Neuronal stem cell (in vitro differentiated cells): ENCODE measurements around the gene ATAD5.
"Not testable (repeated sequence)": the region's sequence is repeated elsewhere in the genome, so short reads cannot be mapped to it uniquely, and the experiment has no call there.

ENCODE experiments used
- DNase-seq: peaks from one replicate; pipeline ENCODE4 v3.0.0-alpha.2; 2013; ENCODE audit warnings: low spot score
- H2AFZ ChIP-seq: one replicate; pipeline ENCODE4 v1.6.1; 2013; ENCODE audit warnings: mild to moderate bottlenecking, low read length, inconsistent platforms
- H2AK5ac ChIP-seq: 2 replicates; pipeline ENCODE4 v1.6.1; 2013; ENCODE audit warnings: low read depth, mild to moderate bottlenecking, inconsistent platforms, low read length, moderate library complexity, mixed read lengths
- H2BK120ac ChIP-seq: 2 replicates; pipeline ENCODE4 v1.6.1; 2013; ENCODE audit warnings: low read depth, mild to moderate bottlenecking, inconsistent platforms, low read length, moderate library complexity, mixed read lengths
- H2BK12ac ChIP-seq: one replicate; pipeline ENCODE4 v1.6.1; 2013; ENCODE audit warnings: low read length, inconsistent platforms
- H2BK15ac ChIP-seq: 2 replicates; pipeline ENCODE4 v1.6.1; 2013; ENCODE audit warnings: mild to moderate bottlenecking, low read length, inconsistent platforms, mixed read lengths
- H2BK5ac ChIP-seq: one replicate; pipeline ENCODE4 v1.6.1; 2013; ENCODE audit warnings: inconsistent platforms, mild to moderate bottlenecking, low read length, moderate library complexity
- H3K14ac ChIP-seq: one replicate; pipeline ENCODE4 v1.6.1; 2013; ENCODE audit warnings: low read length, inconsistent platforms
- H3K18ac ChIP-seq: 2 replicates; pipeline ENCODE4 v1.6.1; 2013; ENCODE audit warnings: low read length, inconsistent platforms
- H3K23ac ChIP-seq: 2 replicates; pipeline ENCODE4 v1.6.1; 2013; ENCODE audit warnings: low read depth, mild to moderate bottlenecking, mixed read lengths, low read length, inconsistent platforms; ENCODE audit not compliant: poor library complexity
- H3K27ac ChIP-seq: replicated peaks from 3 replicates; pipeline ENCODE4 v1.5.1; 2013; ENCODE audit warnings: low read length, inconsistent platforms
- H3K27me3 ChIP-seq, 3 experiments: 2 replicates each; pipeline ENCODE4 v1.6.1; 2013; ENCODE audit warnings: low read length in 3 of 3, mild to moderate bottlenecking in 2 of 3, inconsistent platforms in 1 of 3, low read depth in 1 of 3, mixed read lengths in 1 of 3, moderate library complexity in 1 of 3; ENCODE audit not compliant: control insufficient read depth in 3 of 3, insufficient read depth in 3 of 3
- H3K36me3 ChIP-seq, 2 donors: replicated peaks in 1 of 2; 2 replicates each; pipeline ENCODE4 v1.6.1; 2013; ENCODE audit warnings: low read length in 2 of 2; ENCODE audit not compliant: control insufficient read depth in 2 of 2, insufficient read depth in 2 of 2
- H3K4ac ChIP-seq: 2 replicates; pipeline ENCODE4 v1.6.1; 2013; ENCODE audit warnings: inconsistent platforms, mild to moderate bottlenecking, low read length, moderate library complexity
- H3K4me1 ChIP-seq, 2 donors: 1 replicate in 1 of 2; 2 replicates in 1 of 2; pipeline ENCODE4 v1.6.1; 2013; ENCODE audit warnings: low read length in 2 of 2, low read depth in 1 of 2; ENCODE audit not compliant: control insufficient read depth in 2 of 2, insufficient read depth in 1 of 2
- H3K4me2 ChIP-seq: one replicate; pipeline ENCODE4 v1.6.1; 2013; ENCODE audit warnings: mild to moderate bottlenecking, low read length, inconsistent platforms; ENCODE audit not compliant: insufficient read depth, poor library complexity, severe bottlenecking
- H3K4me3 ChIP-seq, 2 donors: 2 replicates each; pipeline ENCODE4 v1.5.1; 2013; ENCODE audit warnings: low read length in 2 of 2, mild to moderate bottlenecking in 2 of 2, inconsistent platforms in 1 of 2, moderate library complexity in 1 of 2
- H3K79me1 ChIP-seq: one replicate; pipeline ENCODE4 v1.6.1; 2013; ENCODE audit warnings: low read depth, mild to moderate bottlenecking, inconsistent platforms, low read length, moderate library complexity
- H3K9ac ChIP-seq: one replicate; pipeline ENCODE4 v1.6.1; 2013; ENCODE audit warnings: mild to moderate bottlenecking, low read depth, low read length, inconsistent platforms; ENCODE audit not compliant: poor library complexity
- H3K9me3 ChIP-seq, 2 donors: replicated peaks in 1 of 2; 2 replicates each; pipeline versions ENCODE3 to v1.6.1; 2013; ENCODE audit warnings: low read length in 2 of 2, mild to moderate bottlenecking in 2 of 2, inconsistent platforms in 1 of 2, low read depth in 1 of 2, mixed read lengths in 1 of 2, moderate library complexity in 1 of 2; ENCODE audit not compliant: control insufficient read depth in 2 of 2, insufficient read depth in 1 of 2
- H4K8ac ChIP-seq: one replicate; pipeline ENCODE4 v1.6.1; 2013; ENCODE audit warnings: low read depth, mild to moderate bottlenecking, inconsistent platforms, low read length, moderate library complexity
- H4K91ac ChIP-seq: one replicate; pipeline ENCODE4 v1.6.1; 2013; ENCODE audit warnings: low read length, low read depth, mild to moderate bottlenecking, inconsistent platforms; ENCODE audit not compliant: poor library complexity
- WGBS, 2 donors: extraction: QIAGEN DNeasy Blood & Tissue Kit; methylation state at CpG; one replicate each; pipeline ENCODE4 v1.1.7; 2013; ENCODE audit warnings: missing lambda C conversion rate in 2 of 2, mixed read lengths in 1 of 2; ENCODE audit not compliant: insufficient read length in 2 of 2, insufficient replicate concordance in 1 of 2; ENCODE audit errors: extremely low coverage in 2 of 2; 5-methylcytosine and 5-hydroxymethylcytosine counted together

Gene ATAD5

DNA sequence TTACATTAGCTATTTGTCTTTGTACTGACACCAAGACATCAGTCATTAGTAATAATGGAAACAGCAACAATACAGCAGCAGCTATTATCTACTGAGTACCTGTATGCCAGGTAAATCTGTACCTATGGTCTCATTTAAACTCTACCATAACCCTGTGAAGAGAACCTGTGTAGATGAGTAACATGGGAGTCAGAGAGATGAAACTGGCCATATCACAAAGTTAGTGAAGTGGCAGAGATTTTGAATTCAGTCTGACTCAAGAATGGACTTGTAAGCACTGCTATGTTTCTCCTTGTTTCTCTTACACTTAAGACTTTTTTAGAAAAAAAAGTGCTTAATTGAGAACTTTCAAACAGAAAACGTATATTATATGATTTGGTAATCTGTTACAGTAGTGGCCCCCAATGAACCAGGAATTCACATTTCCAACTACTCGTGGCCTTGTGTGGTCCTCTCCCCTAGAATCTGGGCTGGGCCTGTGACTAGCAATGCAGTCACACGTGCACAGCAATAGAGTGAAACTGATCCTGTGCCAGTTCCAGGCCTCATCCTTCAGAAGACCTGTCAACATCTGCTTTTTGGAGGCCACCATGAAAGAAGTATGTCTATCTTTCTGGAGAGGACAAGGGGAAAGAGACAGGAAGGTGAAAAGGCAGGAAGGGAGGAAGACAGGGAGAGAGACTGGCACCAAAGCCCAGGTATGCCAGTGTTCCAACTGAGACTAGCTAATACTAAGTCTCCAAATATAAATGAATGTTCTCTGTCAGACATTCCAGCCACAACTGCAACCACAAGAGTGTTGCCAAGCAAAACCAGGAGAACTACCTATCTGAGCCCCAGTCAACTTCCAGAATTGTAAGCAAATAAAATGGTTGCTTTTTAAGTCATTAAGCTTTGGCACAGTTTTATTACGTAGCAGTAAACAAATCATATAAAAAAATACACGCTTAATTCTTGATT is 19.3 kb upstream of the ATAD5 start:
- H3K9me3 ChIP-seq = no peaks in the 10 kb centered on the region
- H3K14ac ChIP-seq = no peak overlapping the region
- H3K4me2 ChIP-seq = no peak overlapping the region
- no peak overlapping the region for H3K18ac ChIP-seq
- no peaks in the 10 kb centered on the region for H3K79me1 ChIP-seq
- no peak overlapping the region for H3K27ac ChIP-seq
- no peak overlapping the region for H4K8ac ChIP-seq
- H3K36me3 ChIP-seq = peaks cover 0 to 32% of the 10 kb centered on the region in 2 donors
- no peak for DNase-seq
- no peak overlapping the region for H3K23ac ChIP-seq
- H2BK12ac ChIP-seq = no peak overlapping the region
- no peak overlapping the region for H2BK120ac ChIP-seq
- H3K4me3 ChIP-seq = no peak overlapping the region
- no peak overlapping the region for H3K4ac ChIP-seq
- H2AFZ ChIP-seq = no peak overlapping the region
- H3K4me1 ChIP-seq = no peaks in the 10 kb centered on the region
- H2BK5ac ChIP-seq = no peak overlapping the region
- no CpG with 5 or more reads among the region's 5 CpGs for WGBS, 2 donors
- H2AK5ac ChIP-seq = no peak overlapping the region
- H3K27me3 ChIP-seq = no peaks in the 10 kb centered on the region
- no peak overlapping the region for H4K91ac ChIP-seq
- no peak overlapping the region for H2BK15ac ChIP-seq
- H3K9ac ChIP-seq = no peak overlapping the region

DNA sequence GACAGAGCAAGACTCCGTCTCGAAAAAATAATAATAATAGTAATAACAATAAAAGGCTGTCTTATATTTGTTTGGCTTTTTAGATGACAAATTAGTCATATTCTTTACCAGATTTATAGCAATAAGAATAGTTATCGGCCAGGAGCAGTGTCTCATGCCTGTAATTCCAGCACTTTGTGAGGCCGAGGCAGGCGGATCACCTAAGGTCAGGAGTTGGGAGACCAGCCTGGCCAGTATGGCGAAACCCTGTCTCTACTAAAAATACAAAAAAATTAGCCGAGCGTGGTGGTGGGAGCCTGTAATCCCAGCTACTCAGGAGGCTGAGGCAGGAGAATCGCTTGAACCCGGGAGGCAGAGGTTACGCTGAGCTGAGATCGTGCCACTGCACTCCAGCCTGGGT is 17.5 kb upstream of the ATAD5 start:
- H3K23ac ChIP-seq, H2BK5ac ChIP-seq, H3K9ac ChIP-seq, H2BK15ac ChIP-seq, H3K14ac ChIP-seq, H2BK12ac ChIP-seq, H3K79me1 ChIP-seq, H2AK5ac ChIP-seq, H2AFZ ChIP-seq, H3K9me3 ChIP-seq, H3K4me1 ChIP-seq, DNase-seq, H3K18ac ChIP-seq, H3K27ac ChIP-seq, H3K4ac ChIP-seq, H3K27me3 ChIP-seq, H3K4me2 ChIP-seq, H4K8ac ChIP-seq, H3K4me3 ChIP-seq, H4K91ac ChIP-seq, H2BK120ac ChIP-seq: not testable (repeated sequence)
- no CpG with 5 or more reads among the region's 12 CpGs for WGBS, 2 donors
- H3K36me3 ChIP-seq = peaks cover 0 to 30% of the 10 kb centered on the region in 2 donors

GRCh38 chr17:30814860-30815259 is 16.9 kb upstream of the ATAD5 start:
- H2BK5ac ChIP-seq, H3K27ac ChIP-seq, H2AK5ac ChIP-seq, H3K9ac ChIP-seq, H4K8ac ChIP-seq, H2BK15ac ChIP-seq, H3K4ac ChIP-seq, H2AFZ ChIP-seq, H2BK12ac ChIP-seq, H3K14ac ChIP-seq, H3K4me3 ChIP-seq, H3K79me1 ChIP-seq, H3K9me3 ChIP-seq, H3K4me2 ChIP-seq, H4K91ac ChIP-seq, DNase-seq, H3K27me3 ChIP-seq, H3K4me1 ChIP-seq, H3K18ac ChIP-seq, H3K23ac ChIP-seq, H2BK120ac ChIP-seq: not testable (repeated sequence)
- 100% methylated on average over 1 of the region's 9 CpGs; no CpG with 5 or more reads in 1 of the 2 donors for WGBS, 2 donors
- H3K36me3 ChIP-seq = peaks cover 0 to 29% of the 10 kb centered on the region in 2 donors

GRCh38 chr17:30816165-30816564 is 15.6 kb upstream of the ATAD5 start:
- Histone ChIP-seq H3K4me3 (no peak overlapping the region), H3K18ac (no peak overlapping the region), H3K4ac (no peak overlapping the region), H2AFZ (no peak overlapping the region), H3K14ac (no peak overlapping the region), H2BK5ac (no peak overlapping the region), H3K23ac (no peak overlapping the region), H2BK120ac (no peak overlapping the region), H3K9me3 (no peaks in the 10 kb centered on the region), H3K36me3 (peaks cover 0 to 16% of the 10 kb centered on the region in 2 donors), H3K4me2 (no peak overlapping the region), H2BK12ac (no peak overlapping the region), H4K8ac (no peak overlapping the region), H2AK5ac (no peak overlapping the region), H2BK15ac (no peak overlapping the region), H3K27me3 (no peaks in the 10 kb centered on the region), H4K91ac (no peak overlapping the region), H3K4me1 (no peaks in the 10 kb centered on the region), H3K27ac (no peak overlapping the region), H3K79me1 (no peaks in the 10 kb centered on the region), H3K9ac (no peak overlapping the region)
- WGBS, 2 donors = no CpG with 5 or more reads among the region's 7 CpGs
- no peak for DNase-seq
